ENCODE data around the gene TBC1D1. TPM values are rescaled to one million over a fixed set of nuclear protein-coding genes. Genes with fewer than 3 reads are reported as not detected.
A peak's percentile ranks its signal among the peaks of the same experiment; 100 is the strongest.

TBC1D1 gene
- polyA plus RNA-seq, 1 experiment: 50.7 TPM

DNA sequence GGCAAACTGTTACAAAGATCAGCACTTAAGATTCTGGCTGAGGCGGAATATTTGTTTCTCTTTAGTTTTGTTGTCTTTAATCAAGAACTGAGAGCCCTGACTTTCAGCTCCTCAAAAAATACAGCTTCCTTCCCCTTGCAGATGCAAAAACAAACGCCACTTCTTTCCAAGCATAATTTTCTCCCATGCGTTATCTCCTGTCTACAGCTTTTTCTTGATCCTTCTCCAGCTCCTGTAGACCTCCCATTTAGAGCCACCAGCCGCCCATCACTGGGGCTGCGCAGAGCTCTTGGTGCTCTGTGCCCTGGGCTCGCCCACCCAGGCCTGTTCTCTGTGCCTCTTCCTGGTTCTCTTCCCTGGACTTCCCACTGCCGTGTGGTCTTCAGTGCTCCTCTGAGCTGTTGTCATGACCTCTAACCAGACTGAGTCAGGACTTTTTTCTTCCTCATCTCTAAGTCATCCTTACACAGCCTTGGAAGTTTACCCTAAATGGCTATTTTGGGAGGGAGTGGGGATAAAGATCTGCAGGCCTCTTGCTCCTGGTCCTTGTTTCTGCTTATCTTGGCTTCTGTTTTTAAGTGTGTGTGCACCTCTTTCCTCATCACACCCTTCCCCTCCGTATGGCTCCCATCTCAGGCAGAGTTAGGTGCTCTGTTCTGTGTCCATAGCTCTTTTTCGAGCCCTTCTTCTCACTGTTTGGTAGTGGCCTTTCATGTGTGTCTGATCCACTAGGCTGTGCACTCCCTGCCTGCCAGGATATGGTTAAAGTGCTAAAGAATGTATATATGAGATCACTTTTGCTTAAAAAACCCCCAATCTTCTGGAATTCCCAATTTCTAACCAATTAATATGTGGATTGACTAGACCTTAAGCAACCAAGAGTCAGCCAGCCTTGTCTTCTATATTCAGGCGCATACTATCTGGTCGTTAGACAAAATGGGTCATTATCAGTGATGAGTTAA, 191.8 kb downstream of the TBC1D1 start:
- Histone ChIP-seq H3K27me3 (ENCODE audit: control insufficient read depth, insufficient read depth, low read length) (no peaks in the 10 kb centered on the region), H3K9me3 (ENCODE audit: control insufficient read depth, insufficient read depth, low read length) (no peaks in the 10 kb centered on the region), H3K27ac (ENCODE audit: low read depth, low read length) (peak overlapping the region; percentile 92), H3K4me3 (ENCODE audit: low read depth, low read length) (no peak overlapping the region)
- TF ChIP-seq, protein P1, sequence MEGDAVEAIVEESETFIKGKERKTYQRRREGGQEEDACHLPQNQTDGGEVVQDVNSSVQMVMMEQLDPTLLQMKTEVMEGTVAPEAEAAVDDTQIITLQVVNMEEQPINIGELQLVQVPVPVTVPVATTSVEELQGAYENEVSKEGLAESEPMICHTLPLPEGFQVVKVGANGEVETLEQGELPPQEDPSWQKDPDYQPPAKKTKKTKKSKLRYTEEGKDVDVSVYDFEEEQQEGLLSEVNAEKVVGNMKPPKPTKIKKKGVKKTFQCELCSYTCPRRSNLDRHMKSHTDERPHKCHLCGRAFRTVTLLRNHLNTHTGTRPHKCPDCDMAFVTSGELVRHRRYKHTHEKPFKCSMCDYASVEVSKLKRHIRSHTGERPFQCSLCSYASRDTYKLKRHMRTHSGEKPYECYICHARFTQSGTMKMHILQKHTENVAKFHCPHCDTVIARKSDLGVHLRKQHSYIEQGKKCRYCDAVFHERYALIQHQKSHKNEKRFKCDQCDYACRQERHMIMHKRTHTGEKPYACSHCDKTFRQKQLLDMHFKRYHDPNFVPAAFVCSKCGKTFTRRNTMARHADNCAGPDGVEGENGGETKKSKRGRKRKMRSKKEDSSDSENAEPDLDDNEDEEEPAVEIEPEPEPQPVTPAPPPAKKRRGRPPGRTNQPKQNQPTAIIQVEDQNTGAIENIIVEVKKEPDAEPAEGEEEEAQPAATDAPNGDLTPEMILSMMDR (IDR thresholded peaks at IDR 0.05; ENCODE audit: low read depth, low read length): no peak
- DNase-seq (ENCODE audit: low read depth, low spot score): peak; percentile 70
- ChIA-PET POLR2A (interaction anchor here (1.0 to 1.5 kb wide), 4 partner anchors 17 to 80 kb away, joined by 3 to 5 read pairs (median 4); no protein-coding TSS in a partner anchor), CTCF (interaction anchor here (0.7 to 2.0 kb wide), 2 partner anchors 97 to 238 kb away, joined by 4 to 8 read pairs; no protein-coding TSS in a partner anchor)

- Histone ChIP-seq H3K9me3 (ENCODE audit: control insufficient read depth, insufficient read depth, low read length) (no peaks in the 10 kb centered on the region), H3K27ac (ENCODE audit: low read depth, low read length) (no peak overlapping the region), H3K4me3 (ENCODE audit: low read depth, low read length) (no peak overlapping the region), H3K27me3 (ENCODE audit: control insufficient read depth, insufficient read depth, low read length) (no peaks in the 10 kb centered on the region)
- CTCF ChIA-PET: interaction anchor here (0.7 to 1.5 kb wide), 5 partner anchors 23 to 234 kb away, joined by 3 to 8 read pairs (median 5); no protein-coding TSS in a partner anchor
- no peak for DNase-seq (ENCODE audit: low read depth, low spot score)
- POLR2A ChIA-PET: no interaction called here
- TF ChIP-seq, protein P1 (IDR thresholded peaks at IDR 0.05; ENCODE audit: low read depth, low read length): no peak
These were observed 194.2 kb downstream of the TBC1D1 start for GRCh38 chr4:38084877-38085711.

DNA sequence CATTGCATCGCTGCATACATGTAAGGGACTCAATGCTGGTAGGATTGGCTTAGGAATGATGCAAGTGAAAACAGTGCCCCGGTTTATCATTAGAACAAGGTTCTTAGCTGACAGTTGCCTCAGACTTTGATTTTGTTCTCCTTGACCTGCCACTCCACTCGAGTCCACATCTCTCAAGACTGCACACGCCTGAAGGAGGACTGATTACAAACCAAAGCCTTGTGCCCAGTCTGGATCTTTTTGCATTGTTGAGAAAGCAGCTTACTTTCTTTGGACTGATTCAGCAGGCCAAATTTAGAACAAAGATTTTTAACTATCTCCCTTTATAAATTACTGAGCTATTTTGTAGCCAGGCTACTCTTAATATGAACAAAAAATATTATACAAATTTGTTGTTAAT, 194.9 kb downstream of the TBC1D1 start:
- CTCF ChIA-PET: interaction anchor here (0.8 to 1.5 kb wide), 3 partner anchors 23 to 234 kb away, joined by 4 to 8 read pairs (median 5); no protein-coding TSS in a partner anchor
- TF ChIP-seq, protein P1 (IDR thresholded peaks at IDR 0.05; ENCODE audit: low read depth, low read length): no peak
- H3K4me3 ChIP-seq (ENCODE audit: low read depth, low read length): no peak overlapping the region
- POLR2A ChIA-PET: interaction anchor here (1.1 kb wide), 1 partner anchor 12 kb away, joined by 3 read pairs; no protein-coding TSS in a partner anchor
- no peaks in the 10 kb centered on the region for H3K9me3 ChIP-seq (ENCODE audit: control insufficient read depth, insufficient read depth, low read length)
- DNase-seq (ENCODE audit: low read depth, low spot score): no peak
- no peaks in the 10 kb centered on the region for H3K27me3 ChIP-seq (ENCODE audit: control insufficient read depth, insufficient read depth, low read length)
- no peak overlapping the region for H3K27ac ChIP-seq (ENCODE audit: low read depth, low read length)

DNA sequence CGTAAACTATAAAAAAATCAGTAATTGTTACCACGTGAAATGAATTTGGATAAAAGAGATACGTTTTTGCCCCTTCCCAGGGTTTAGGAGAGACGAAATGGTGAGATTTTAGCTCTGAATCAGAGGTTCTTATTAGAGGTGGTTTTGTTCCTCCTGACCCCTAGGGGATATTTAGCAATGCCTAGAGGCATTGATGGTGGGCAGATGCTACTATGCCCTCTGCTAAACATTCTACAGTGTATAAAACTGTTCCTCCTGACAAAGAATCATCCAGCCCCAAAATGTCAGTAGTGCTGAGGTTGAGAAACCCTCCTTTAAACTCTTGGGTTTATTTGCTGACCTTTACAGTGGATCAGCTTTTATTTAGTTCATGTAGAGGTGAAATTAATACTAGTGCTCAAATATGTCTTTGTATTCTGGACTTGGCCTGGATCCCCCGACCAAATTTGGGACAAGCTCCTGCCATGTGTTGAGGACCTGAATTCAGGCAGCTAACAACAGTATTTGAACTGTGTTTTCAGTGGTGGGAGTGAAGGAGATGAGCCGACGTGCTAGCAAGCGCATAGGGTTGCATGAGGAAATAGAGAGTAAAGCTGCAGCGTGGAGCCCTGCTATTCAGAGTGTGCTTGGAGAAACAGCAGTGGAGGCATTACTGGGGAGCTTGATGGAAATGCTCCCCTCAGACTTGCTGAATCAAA, 195.4 kb downstream of the TBC1D1 start:
- CTCF ChIA-PET: interaction anchor here (0.8 to 1.5 kb wide), 2 partner anchors 24 to 93 kb away, joined by 4 to 8 read pairs; no protein-coding TSS in a partner anchor
- POLR2A ChIA-PET: interaction anchor here (0.5 to 1.1 kb wide), 2 partner anchors 12 to 21 kb away, joined by 3 read pairs; no protein-coding TSS in a partner anchor
- H3K27me3 ChIP-seq (ENCODE audit: control insufficient read depth, insufficient read depth, low read length): no peaks in the 10 kb centered on the region
- TF ChIP-seq, protein P1 (IDR thresholded peaks at IDR 0.05; ENCODE audit: low read depth, low read length): no peak
- H3K4me3 ChIP-seq (ENCODE audit: low read depth, low read length): no peak overlapping the region
- H3K9me3 ChIP-seq (ENCODE audit: control insufficient read depth, insufficient read depth, low read length): no peaks in the 10 kb centered on the region
- no peak overlapping the region for H3K27ac ChIP-seq (ENCODE audit: low read depth, low read length)
- DNase-seq (ENCODE audit: low read depth, low spot score): no peak

Measured in AG04450 (cell line).